SU-DHL-6 (cell line): Measurements from ENCODE around the gene ARL4A.

ENCODE experiments used
- H2AFZ ChIP-seq: fragments of 200-600 bp; sonication (generic); 2 replicates; pipeline ENCODE4 v1.6.1; 2014; ENCODE audit warnings: low read depth, mild to moderate bottlenecking, moderate library complexity, mixed read lengths, antibody characterized with exemption, low read length; ENCODE audit not compliant: severe bottlenecking
- H3F3A ChIP-seq: fragments of 200-600 bp; shearing (Covaris generic); 2 replicates; pipeline ENCODE4 v1.6.0; 2016; ENCODE audit warnings: antibody characterized with exemption, mild to moderate bottlenecking; ENCODE audit not compliant: insufficient read depth
- H3K27ac ChIP-seq: fragments of 200-600 bp; sonication (generic); 2 replicates; pipeline ENCODE4 v1.5.1; 2016; ENCODE audit warnings: low read depth, mild to moderate bottlenecking, low read length, moderate library complexity, mixed read lengths
- H3K27me3 ChIP-seq: fragments of 200-600 bp; sonication (generic), shearing (Covaris generic); 2 replicates; pipeline ENCODE4 v1.6.0; 2014; ENCODE audit warnings: mild to moderate bottlenecking, low read length
- H3K36me3 ChIP-seq: fragments of 200-600 bp; sonication (generic); 2 replicates; pipeline ENCODE4 v1.6.1; 2014; ENCODE audit warnings: mild to moderate bottlenecking, low read length, mixed read lengths
- H3K4me2 ChIP-seq: fragments of 300-600, 200-600 bp; shearing (Covaris generic), sonication (generic); 2 replicates; pipeline ENCODE4 v1.6.0; 2014; ENCODE audit warnings: low read length, low read depth, mild to moderate bottlenecking; ENCODE audit not compliant: poor library complexity, severe bottlenecking
- H3K4me3 ChIP-seq: fragments of 200-600 bp; sonication (generic); 2 replicates; pipeline ENCODE4 v1.5.1; 2014; ENCODE audit warnings: antibody characterized with exemption, low read length, mild to moderate bottlenecking, mixed read lengths; ENCODE audit not compliant: insufficient read depth, poor library complexity, severe bottlenecking
- H3K79me2 ChIP-seq: fragments of 200-600 bp; sonication (generic); 2 replicates; pipeline ENCODE4 v1.6.1; 2014; ENCODE audit warnings: mild to moderate bottlenecking, low read length, moderate library complexity; ENCODE audit not compliant: insufficient read depth
- H3K9ac ChIP-seq: fragments of 200-600 bp; sonication (generic); 2 replicates; pipeline ENCODE4 v1.7.0; 2014; ENCODE audit warnings: mild to moderate bottlenecking, low read length
- H3K9me2 ChIP-seq: fragments of 200-600 bp; sonication (generic); replicated peaks from 2 replicates; pipeline ENCODE4 v1.6.1; 2014; ENCODE audit warnings: low read length; ENCODE audit not compliant: insufficient read depth
- H3K9me3 ChIP-seq: fragments of 200-600 bp; sonication (generic); 2 replicates; pipeline ENCODE4 v1.6.1; 2014; ENCODE audit warnings: low read length, mixed read lengths; ENCODE audit not compliant: insufficient read depth
- H4K20me1 ChIP-seq: fragments of 200-600 bp; sonication (generic); 2 replicates; pipeline ENCODE4 v1.6.1; 2014; ENCODE audit warnings: low read depth, mild to moderate bottlenecking, antibody characterized with exemption, low read length, moderate library complexity, mixed read lengths
- EZH2phosphoT487 ChIP-seq: fragments of 200-600 bp; sonication (generic), shearing (Covaris generic); conservative IDR thresholded peaks from 2 replicates; pipeline ENCODE4 v1.6.1; 2018; ENCODE audit warnings: mild to moderate bottlenecking, antibody characterized with exemption, low read length, moderate library complexity, mixed read lengths
- TF ChIP-seq, protein P1 (sequence below): fragments of 200-600 bp; sonication (generic); IDR thresholded peaks from one replicate; pipeline ENCODE4 v1.5.1; 2017; ENCODE audit warnings: antibody characterized with exemption, mild to moderate bottlenecking, low read length, moderate library complexity; ENCODE audit not compliant: insufficient read depth, poor library complexity, severe bottlenecking

The ARL4A gene

DNA sequence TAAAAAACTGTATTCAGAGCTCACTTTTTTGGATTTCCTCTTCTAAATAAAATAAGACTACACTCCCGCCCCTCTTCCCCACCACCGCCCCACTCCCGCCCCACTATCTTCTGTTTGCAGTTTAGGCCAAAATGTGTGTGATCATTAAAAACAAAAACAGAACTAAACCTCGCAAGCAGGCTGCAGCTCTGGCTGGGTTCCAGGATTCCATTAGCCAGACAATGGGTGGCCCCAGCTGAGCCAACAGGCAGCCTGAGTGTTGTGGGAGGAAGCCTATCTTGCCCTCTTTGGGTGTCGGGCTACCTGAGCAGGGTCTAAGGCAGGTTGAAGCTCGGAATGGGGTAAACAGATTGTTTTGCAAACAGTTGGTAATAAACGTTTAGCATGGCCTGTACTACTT is 41.7 kb downstream of the ARL4A start:
- H3K9ac ChIP-seq, result no peak overlapping the region
- no peaks in the 10 kb centered on the region for H4K20me1 ChIP-seq
- H3K4me2 ChIP-seq, result no peak overlapping the region
- no peaks in the 10 kb centered on the region for H3K27me3 ChIP-seq
- H3K27ac ChIP-seq, result no peak overlapping the region
- H3K4me3 ChIP-seq, result no peak overlapping the region
- no peaks in the 10 kb centered on the region for H3K79me2 ChIP-seq
- H3K36me3 ChIP-seq, result no peaks in the 10 kb centered on the region
- H3K9me3 ChIP-seq, result no peaks in the 10 kb centered on the region
- H2AFZ ChIP-seq, result no peak overlapping the region
- TF ChIP-seq EZH2phosphoT487, result no peak
- TF ChIP-seq, protein P1, sequence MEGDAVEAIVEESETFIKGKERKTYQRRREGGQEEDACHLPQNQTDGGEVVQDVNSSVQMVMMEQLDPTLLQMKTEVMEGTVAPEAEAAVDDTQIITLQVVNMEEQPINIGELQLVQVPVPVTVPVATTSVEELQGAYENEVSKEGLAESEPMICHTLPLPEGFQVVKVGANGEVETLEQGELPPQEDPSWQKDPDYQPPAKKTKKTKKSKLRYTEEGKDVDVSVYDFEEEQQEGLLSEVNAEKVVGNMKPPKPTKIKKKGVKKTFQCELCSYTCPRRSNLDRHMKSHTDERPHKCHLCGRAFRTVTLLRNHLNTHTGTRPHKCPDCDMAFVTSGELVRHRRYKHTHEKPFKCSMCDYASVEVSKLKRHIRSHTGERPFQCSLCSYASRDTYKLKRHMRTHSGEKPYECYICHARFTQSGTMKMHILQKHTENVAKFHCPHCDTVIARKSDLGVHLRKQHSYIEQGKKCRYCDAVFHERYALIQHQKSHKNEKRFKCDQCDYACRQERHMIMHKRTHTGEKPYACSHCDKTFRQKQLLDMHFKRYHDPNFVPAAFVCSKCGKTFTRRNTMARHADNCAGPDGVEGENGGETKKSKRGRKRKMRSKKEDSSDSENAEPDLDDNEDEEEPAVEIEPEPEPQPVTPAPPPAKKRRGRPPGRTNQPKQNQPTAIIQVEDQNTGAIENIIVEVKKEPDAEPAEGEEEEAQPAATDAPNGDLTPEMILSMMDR, result no peak
- no peaks in the 10 kb centered on the region for H3F3A ChIP-seq
- no peaks in the 10 kb centered on the region for H3K9me2 ChIP-seq

DNA sequence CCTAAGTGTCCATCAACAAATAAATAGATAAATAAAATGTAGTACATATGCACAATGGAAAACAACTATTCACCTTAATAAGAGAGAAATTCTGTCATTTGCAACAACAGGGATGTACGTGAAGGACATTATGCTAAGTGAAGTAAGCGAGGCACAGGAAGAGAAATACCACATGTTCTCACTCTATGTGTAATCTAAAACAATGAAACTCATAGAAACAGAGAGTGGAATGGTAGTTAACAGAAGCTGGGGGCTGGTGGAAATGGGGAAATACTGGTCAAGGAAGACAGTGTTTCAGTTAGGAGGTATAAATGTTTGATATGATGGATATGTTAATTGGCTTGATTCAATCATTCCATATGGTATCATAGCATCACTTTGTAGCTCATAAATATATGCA is 43.1 kb downstream of the ARL4A start:
- H3K27ac ChIP-seq, result no peak overlapping the region
- no peak overlapping the region for H3K4me2 ChIP-seq
- no peak for TF ChIP-seq EZH2phosphoT487
- TF ChIP-seq, protein P1, result no peak
- H4K20me1 ChIP-seq, result no peaks in the 10 kb centered on the region; the same call in 1 of the 2 replicates
- no peaks in the 10 kb centered on the region for H3K9me3 ChIP-seq
- H3K9me2 ChIP-seq, result no peaks in the 10 kb centered on the region
- no peaks in the 10 kb centered on the region for H3K36me3 ChIP-seq
- H2AFZ ChIP-seq, result no peak overlapping the region
- H3K27me3 ChIP-seq, result 0 out of 2 replicates have a peak, but pooled peaks cover 6% of the 10 kb centered on the region
- H3K4me3 ChIP-seq, result no peak overlapping the region
- no peaks in the 10 kb centered on the region for H3F3A ChIP-seq
- H3K79me2 ChIP-seq, result no peaks in the 10 kb centered on the region
- H3K9ac ChIP-seq, result no peak overlapping the region

DNA sequence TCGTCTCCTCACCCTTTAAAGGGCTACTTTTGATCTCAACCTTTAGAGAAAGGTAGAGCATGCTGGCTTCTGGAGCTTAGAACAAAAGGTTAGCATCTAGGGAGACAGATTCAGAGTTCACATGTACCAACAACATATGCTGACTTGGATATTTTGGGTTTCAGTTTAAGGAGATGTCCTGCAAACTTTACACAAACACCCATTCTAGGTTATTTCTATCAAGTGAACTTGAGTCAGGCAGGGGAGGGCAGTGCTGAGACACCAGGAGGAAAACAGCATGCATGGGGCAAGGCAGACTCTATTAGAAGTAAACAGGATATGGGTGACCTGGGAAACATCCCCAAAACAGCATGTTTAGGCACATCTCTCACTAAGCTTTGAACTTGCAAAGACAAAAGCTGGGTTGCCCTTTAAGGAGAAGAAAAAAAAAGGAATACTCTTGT is 43.8 kb downstream of the ARL4A start:
- H2AFZ ChIP-seq, result no peak overlapping the region
- H3K9me2 ChIP-seq, result no peaks in the 10 kb centered on the region
- H3F3A ChIP-seq, result no peaks in the 10 kb centered on the region
- H3K27ac ChIP-seq, result no peak overlapping the region
- H3K27me3 ChIP-seq, result 0 out of 2 replicates have a peak, but pooled peaks cover 6% of the 10 kb centered on the region
- no peak for TF ChIP-seq EZH2phosphoT487
- TF ChIP-seq, protein P1, result no peak
- no peak overlapping the region for H3K9ac ChIP-seq
- H3K79me2 ChIP-seq, result no peaks in the 10 kb centered on the region
- no peak overlapping the region for H3K4me3 ChIP-seq
- no peak overlapping the region for H3K4me2 ChIP-seq
- no peaks in the 10 kb centered on the region for H3K9me3 ChIP-seq
- no peaks in the 10 kb centered on the region for H3K36me3 ChIP-seq
- no peaks in the 10 kb centered on the region; the same call in 1 of the 2 replicates for H4K20me1 ChIP-seq
